ENCODE measurements around the gene CDH22.

Gene CDH22

GRCh38 chr20:46160661-46161060 is 147.6 kb downstream of the CDH22 start:
- no peak for DNase-seq

- DNase-seq: no peak
Measured at GRCh38 chr20:46159101-46159897, 149.0 kb downstream of the CDH22 start.

DNA sequence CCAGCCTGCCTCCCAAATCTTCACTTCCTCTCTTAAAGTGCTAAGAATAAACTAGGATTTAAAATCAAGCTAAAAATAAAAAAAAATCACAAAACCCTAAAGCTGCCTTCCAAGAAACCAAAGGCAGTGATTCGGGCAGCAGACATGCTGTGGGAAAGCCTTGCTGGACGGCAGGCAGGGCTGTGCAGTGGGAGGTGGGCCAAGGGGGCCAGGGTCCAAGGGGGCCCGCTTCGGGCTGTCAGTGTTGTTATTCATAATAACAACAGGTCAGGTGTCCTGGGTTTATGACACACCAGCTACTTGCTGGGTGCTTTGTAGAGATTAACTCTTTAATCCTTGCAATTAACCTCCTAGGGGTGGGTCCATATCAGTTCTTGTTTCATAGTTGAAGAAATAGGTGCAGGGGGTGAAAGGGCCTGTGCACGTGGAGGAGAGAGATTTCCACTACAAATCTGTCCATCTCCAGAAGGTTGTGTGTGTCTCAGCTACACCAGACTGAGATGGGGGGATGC is 149.8 kb downstream of the CDH22 start:
- DNase-seq: no peak

DNA sequence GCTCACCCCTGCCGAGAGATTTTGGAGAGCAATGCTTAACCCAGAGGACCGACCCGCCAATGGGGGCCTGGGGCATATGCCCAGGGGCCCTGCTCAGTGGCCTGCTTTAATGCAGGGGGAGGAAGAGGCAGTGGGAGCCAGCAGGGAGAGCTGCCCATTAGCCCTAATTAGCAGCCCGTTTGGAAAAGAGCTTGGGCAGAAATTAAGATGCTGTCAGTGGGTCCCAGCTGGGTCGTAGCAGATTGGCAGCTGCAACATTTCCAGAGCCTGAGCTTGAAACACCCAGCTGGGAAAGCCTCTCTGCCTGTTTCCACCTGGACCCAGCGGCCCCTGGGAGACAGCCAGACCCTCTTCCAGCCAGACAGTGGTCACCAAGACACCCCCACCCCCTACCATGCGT is 150.7 kb downstream of the CDH22 start:
- DNase-seq: no peak

- DNase-seq: no peak
Measured at GRCh38 chr20:46157076-46157592, 151.2 kb downstream of the CDH22 start.

- no peak for DNase-seq
Measured at GRCh38 chr20:46156065-46156464, 152.2 kb downstream of the CDH22 start.

DNA sequence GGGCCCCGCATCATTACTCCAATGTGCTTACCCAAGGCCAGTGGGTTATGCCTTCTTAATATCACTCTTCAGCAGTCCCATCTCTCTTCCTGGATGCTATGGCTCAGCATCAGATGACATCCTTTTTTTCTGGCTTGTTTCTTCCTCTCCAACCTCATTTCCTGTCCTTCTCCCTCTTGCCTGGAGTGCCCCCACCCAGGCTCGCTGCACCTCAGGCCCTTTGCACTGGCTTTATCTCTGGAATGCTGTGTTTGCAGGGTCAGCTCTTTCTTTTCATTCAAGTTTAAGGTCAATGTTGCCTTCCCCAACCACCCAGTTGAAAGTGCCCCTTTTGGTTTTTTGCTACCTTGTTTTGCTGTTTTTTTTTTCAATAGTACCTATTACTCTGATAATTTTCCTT is 153.5 kb downstream of the CDH22 start:
- no peak for DNase-seq

- DNase-seq: no peak
Measured at GRCh38 chr20:46154305-46154704, 154.0 kb downstream of the CDH22 start.

GRCh38 chr20:46152824-46153586 is 155.3 kb downstream of the CDH22 start:
- no peak for DNase-seq

- DNase-seq: no peak
Measured at GRCh38 chr20:46151936-46152335, 156.4 kb downstream of the CDH22 start.

- no peak for DNase-seq
Measured at GRCh38 chr20:46150943-46151342, 157.4 kb downstream of the CDH22 start.

- DNase-seq: no peak
Measured at GRCh38 chr20:46148313-46149208, 159.7 kb downstream of the CDH22 start.

- DNase-seq: no peak
Measured at GRCh38 chr20:46145713-46146112, 162.6 kb downstream of the CDH22 start.

- no peak for DNase-seq
Measured at GRCh38 chr20:46144432-46145025, 163.8 kb downstream of the CDH22 start.

- DNase-seq: no peak
Measured at GRCh38 chr20:46142124-46142523, 166.2 kb downstream of the CDH22 start.

GRCh38 chr20:46139908-46140482 is 168.3 kb downstream of the CDH22 start:
- DNase-seq: no peak

GRCh38 chr20:46139266-46139889 is 168.9 kb downstream of the CDH22 start:
- DNase-seq: no peak

DNA sequence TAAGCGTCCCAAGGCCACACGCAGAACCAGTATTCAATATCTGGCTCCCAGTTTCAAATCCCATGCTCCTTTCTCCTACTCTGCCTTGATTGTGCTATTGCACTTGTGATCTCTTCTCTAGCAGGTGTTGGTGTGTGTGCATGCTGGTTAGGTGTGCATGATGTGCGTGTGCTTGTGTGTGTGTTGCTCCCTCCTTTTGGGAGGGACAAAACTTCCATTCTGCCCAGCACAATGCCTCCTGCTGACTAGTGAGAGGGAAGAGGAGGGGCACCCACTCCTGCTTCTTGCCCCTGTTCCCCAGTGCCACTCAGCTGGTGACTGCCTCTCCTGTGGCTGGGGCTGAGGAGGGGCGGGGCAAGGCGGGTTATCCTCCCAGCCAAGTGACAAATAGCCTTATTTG is 170.5 kb downstream of the CDH22 start:
- DNase-seq: no peak

GRCh38 chr20:46135856-46136633 is 172.3 kb downstream of the CDH22 start:
- no peak for DNase-seq

DNA sequence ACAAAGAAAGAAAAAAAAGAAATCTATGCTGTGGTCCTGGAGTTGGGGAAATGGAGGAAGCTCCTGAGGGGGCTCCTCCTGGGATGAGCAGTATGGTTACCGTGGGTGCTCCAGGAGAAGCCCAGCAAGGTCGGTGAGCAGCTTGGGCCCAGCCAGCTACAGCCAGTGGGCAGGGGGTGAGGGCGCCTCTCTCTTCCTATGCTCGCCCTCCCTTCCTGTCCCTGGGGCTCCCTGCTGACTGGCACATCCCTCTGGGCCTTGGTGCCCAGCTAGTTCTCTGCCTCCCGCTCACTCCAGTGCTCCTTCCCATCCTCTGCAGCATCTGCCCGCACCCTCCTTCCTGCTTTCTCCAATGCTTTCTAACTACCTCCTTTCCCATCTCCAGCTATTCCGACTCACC is 173.6 kb downstream of the CDH22 start:
- DNase-seq: no peak
